C4-2B (cell line): ENCODE data around the gene PEPD.

Experiments
- H3K27ac ChIP-seq: fragments of 450-650 bp; 2 replicates; pipeline ENCODE4 v1.5.1; 2017
- CTCF ChIP-seq: fragments of 450-650 bp; conservative IDR thresholded peaks from 2 replicates; pipeline ENCODE4 v1.5.1; 2017; ENCODE audit warnings: mild to moderate bottlenecking
- ZFX ChIP-seq: fragments of 450-650 bp; IDR thresholded peaks from 2 replicates; pipeline ENCODE4 v1.6.1; 2017

The PEPD gene

GRCh38 chr19:33375837-33376159, 145.8 kb downstream of the PEPD start:
- H3K27ac ChIP-seq: no peak overlapping the region; the same call in 1 of the 2 replicates
- TF ChIP-seq CTCF (no peak), ZFX (no peak)

GRCh38 chr19:33375156-33375836, 146.3 kb downstream of the PEPD start:
- TF ChIP-seq CTCF (no peak), ZFX (no peak)
- H3K27ac ChIP-seq: no peak overlapping the region; the same call in 1 of the 2 replicates

GRCh38 chr19:33374236-33374714, 147.3 kb downstream of the PEPD start:
- TF ChIP-seq ZFX (no peak), CTCF (peak; percentile 27; the same call in 1 of the 2 replicates)
- peak overlapping the region; percentile 98 for H3K27ac ChIP-seq

GRCh38 chr19:33373453-33374235, 147.9 kb downstream of the PEPD start, which contains the start of gene CEBPG:
CEBPG (plus strand) TSS chr19:33373709; CDS start chr19:33379240, 5,531 bp downstream.
- peak; percentile 95 for TF ChIP-seq ZFX
- peak; percentile 53 for TF ChIP-seq CTCF
- H3K27ac ChIP-seq: peak within 1 kb of the TSS; percentile 98

GRCh38 chr19:33370783-33371182, 150.8 kb downstream of the PEPD start:
- TF ChIP-seq ZFX: no peak
- TF ChIP-seq CTCF: no peak
- no peak overlapping the region for H3K27ac ChIP-seq

- TF ChIP-seq ZFX (no peak), CTCF (no peak)
- no peak overlapping the region for H3K27ac ChIP-seq
Observed at GRCh38 chr19:33368074-33368864, 153.3 kb downstream of the PEPD start.
